HCEC 1CT (cell line): ENCODE measurements around the gene ZDHHC17.
A peak's percentile ranks its signal among the peaks of the same experiment; 100 is the strongest.
"Not testable (repeated sequence)": the region's sequence is repeated elsewhere in the genome, so short reads cannot be mapped to it uniquely, and the experiment has no call there.

Experiments
- DNase-seq: peaks from one replicate; pipeline ENCODE4 v3.0.0-alpha.2; 2017

Gene ZDHHC17

DNA sequence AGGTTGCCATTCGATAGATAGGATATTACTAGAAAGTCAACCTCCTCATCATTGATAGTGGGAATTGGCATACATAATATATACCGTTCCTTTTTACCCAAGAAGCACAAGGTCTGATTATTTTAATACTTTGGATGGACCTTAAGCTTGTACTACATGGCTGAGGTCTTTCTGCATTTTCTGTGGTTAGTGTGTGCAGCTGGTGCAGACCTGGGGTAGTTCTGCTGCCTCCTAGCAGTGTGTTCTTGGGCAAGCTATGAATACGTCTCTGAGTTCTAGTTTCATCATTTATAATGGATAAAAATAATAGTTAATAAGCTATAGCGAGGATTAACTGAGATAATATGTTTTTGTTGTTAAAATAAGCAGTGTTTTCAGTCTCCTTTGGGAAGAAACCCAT is 2.2 kb downstream of the ZDHHC17 start:
- no peak for DNase-seq

GRCh38 chr12:76768576-76768975 is 4.7 kb downstream of the ZDHHC17 start:
- DNase-seq, result no peak

DNA sequence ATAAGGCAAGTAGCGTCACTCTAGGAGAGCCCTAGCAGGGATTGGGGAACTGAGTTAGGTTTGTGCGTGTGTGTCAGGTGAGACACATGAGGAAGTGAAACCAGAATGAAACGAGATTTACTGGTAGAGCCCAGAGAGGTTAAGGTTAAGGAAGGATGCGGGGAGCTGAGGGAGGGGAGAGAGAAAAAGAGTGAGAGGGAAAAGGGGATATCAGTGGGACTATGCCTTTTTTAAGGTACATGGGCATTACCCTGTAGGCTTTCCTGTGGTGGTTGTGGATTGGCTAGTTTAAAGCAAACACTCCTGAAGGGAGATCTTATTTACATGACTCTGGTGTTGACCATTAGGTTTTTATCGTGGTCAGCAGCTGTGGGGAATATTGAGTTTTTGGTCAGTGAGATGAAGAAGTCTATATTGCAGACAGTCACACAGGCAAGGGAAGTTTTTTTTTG is 13.9 kb downstream of the ZDHHC17 start:
- DNase-seq, result no peak

DNA sequence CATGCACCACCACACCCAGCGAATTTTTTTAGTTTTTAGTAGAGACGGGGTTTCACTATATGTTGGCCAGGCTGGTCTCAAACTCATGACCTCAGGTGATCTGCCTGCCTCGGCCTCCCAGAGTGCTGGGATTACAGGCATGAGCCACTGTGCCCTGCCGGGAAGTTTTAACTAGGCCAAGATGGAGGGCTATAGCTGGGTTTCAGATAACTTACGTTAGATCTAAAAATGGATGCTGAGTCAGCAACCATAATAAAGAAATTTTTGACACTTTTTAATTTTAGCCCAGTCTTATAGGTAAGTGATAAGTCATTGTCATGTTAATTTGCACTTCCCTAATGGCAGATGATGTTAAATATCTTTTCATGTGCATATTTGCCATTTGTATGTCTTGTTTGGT is 14.4 kb downstream of the ZDHHC17 start:
- no peak for DNase-seq

- DNase-seq, result not testable (repeated sequence)
Observed at GRCh38 chr12:76779310-76779709, 15.4 kb downstream of the ZDHHC17 start.

DNA sequence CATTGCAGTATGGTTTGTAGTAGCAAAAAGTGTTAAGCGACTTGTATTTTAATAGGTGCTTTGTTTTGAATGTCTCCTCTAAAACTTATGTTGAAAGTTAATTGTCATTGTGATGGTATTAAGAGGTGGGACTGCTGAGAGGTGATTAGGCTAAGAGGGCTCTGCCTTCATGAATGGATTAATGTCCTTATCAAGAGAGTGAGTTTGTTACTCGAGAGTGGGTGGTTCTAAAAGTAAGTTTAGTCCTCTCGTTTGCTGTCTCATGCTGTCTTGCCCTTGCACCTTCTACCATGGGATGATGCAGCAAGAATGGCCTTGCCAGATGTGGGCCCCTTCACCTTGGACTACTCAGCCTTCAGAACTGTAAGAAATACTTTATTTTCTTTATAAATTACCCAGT is 17.4 kb downstream of the ZDHHC17 start:
- DNase-seq, result no peak

- DNase-seq, result no peak
Observed at GRCh38 chr12:76782526-76782925, 18.6 kb downstream of the ZDHHC17 start.

DNA sequence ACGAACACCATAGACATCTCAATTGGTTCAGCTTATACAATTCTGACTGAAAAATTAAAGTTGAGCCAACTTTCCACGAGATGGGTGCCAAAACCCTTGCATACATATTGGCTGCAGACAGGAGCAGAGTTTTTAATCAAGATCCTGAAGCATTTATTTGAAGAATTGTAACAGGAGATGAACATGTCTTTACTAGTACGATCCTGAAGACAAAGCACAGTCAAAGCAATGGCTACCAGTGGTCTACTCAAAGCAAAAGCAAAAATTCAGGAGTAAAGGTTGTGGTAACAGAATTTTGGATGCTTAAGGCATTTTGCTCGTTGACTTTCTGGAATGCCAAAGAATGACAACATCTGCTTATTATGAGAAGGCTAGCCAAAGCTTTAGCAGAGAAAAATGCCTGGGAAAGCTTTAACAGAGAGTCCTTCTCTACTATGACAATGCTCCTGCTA is 20.7 kb downstream of the ZDHHC17 start:
- DNase-seq, result no peak

- DNase-seq, result no peak
Observed at GRCh38 chr12:76785407-76785806, 21.5 kb downstream of the ZDHHC17 start.

DNA sequence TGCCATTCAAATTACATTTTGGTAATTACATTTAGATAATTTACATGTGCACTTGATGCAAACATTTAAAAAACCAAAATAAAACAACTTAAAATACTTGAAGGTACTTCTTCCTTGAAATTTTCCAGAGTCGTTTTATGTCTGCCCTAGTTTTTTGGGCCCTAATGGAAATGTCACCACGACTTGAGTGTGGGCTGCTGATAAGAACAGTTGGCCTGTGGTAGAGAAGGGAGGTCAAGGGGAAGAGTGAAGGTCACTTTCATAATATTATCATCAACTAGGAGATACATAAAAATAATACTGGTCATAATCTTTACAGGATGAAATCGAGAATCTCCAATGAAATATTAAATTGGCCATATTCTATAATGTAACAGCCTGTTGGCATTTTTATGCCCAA is 23.1 kb downstream of the ZDHHC17 start:
- no peak for DNase-seq

DNA sequence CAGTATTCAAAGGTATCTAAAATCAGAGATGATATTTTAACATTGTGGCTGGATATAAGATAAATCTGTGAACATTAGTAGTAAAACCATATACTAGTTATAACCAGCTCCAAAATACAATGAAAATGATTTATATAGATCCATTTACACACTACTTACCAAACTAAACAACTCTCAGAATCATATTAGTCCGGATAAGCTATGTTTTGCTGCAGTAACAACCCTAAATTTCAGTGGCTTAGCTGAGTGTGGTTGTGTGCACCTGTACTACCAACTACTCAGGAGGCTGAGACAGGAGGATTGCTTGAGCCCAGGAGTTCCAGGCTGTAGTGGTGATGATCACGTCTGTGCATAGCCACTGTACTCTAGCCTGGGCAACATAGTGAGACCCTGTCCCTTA is 23.8 kb downstream of the ZDHHC17 start:
- no peak for DNase-seq

GRCh38 chr12:76789335-76790050 is 25.6 kb downstream of the ZDHHC17 start:
- DNase-seq, result no peak

- DNase-seq, result peak; percentile 30
Observed at GRCh38 chr12:76790564-76791552, 26.9 kb downstream of the ZDHHC17 start.

- DNase-seq, result no peak
Observed at GRCh38 chr12:76792828-76793227, 28.9 kb downstream of the ZDHHC17 start.

DNA sequence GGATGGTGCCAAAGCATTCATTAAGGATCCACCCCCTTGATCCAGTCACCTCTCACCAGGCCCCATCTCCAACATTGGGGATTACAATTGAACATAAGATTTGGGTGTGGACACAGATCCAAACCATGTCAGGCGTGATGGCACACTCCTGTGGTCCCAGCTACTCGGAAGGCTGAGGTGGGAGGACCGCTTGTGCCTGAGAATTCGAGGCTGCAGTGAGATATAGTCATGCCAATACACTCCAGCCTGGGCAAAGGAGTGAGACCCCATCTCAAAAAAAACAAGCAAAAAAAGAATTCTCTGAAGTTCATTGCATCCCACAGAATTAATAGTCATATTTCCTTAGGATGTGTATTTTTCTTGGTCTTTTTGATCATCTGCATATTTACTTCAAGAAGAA is 34.9 kb downstream of the ZDHHC17 start:
- DNase-seq, result no peak

DNA sequence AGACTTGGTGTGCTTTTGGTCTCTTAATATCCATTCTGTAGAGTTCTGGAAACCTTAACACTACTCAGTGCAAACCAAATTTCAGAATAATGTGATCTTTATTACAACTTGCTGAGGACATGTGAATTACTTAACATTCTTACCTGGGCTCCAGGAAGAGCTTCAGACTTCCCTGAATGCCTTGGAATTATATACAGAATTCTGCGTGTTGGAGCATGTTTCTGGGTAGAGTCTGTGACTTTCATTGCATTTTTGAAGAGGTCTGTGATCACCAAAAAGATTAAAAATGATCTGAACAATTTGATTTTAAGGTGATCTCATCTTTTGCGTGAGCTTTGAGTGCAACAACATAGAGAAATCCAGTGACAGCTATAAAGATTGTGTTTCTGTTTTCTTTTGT is 35.4 kb downstream of the ZDHHC17 start:
- no peak for DNase-seq

- DNase-seq, result no peak
Observed at GRCh38 chr12:76802060-76802459, 38.1 kb downstream of the ZDHHC17 start.

DNA sequence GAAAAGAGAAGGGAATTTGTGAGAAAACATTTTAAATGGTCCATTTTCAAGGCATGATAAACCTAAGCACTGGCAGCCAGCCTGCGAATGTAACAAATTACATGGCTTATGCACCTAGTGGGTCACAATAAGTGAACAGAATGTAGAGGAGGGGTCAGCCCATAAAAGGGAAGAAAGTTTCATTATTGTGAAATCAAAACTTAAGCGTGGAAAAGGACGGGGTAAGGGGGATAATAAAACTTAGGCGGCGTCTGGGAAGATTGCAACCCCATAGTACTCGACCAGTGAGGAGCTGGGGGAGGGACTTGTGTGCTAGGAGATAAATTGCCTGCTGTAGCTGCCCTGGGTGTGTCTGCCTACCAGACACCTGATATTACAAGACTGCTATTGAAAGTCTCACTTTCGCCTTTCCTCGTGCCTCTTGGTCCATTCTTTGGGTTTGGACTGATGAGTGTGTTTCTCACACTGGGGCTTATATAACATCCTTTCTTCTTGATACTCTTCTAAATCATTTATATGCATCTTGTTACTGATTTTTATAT is 40.6 kb downstream of the ZDHHC17 start:
- no peak for DNase-seq

DNA sequence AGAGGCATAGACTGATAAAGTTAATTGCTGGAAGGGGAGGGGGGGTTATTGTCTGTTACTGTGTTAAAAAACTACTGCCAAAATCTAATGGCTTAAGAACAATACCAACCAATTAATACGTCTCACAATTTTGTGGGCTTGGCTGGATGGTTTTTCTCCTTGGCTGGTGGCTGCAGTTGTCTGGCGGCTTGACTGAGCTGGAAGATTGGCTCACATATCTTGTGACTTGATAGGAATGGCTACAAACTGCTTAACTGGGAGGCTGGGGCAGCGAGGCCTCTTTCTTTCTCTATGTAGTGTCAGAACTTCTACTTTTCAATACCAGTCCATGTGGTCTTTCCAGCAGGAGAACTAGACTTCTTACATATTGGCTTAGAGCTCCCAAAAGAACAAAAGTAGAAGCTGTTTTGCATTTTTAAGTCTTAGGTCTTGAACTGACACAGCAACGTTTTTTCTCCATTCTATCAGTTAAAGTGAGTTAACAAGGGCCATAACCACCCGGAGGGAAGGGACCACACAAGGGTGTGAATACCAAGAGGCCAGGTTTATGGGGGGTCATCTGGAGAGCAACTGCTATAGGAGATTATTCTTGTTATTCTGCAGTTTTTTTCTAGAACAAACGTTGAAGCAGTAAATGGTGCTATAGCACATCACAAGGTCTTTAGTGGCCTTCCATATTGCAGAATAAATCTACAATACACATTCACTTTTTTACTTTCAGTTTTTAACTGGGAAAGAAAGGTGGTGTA is 46.9 kb downstream of the ZDHHC17 start:
- no peak for DNase-seq

- DNase-seq, result no peak
Observed at GRCh38 chr12:76811976-76812375, 48.1 kb downstream of the ZDHHC17 start.

GRCh38 chr12:76813265-76813664 is 49.4 kb downstream of the ZDHHC17 start:
- DNase-seq, result no peak

DNA sequence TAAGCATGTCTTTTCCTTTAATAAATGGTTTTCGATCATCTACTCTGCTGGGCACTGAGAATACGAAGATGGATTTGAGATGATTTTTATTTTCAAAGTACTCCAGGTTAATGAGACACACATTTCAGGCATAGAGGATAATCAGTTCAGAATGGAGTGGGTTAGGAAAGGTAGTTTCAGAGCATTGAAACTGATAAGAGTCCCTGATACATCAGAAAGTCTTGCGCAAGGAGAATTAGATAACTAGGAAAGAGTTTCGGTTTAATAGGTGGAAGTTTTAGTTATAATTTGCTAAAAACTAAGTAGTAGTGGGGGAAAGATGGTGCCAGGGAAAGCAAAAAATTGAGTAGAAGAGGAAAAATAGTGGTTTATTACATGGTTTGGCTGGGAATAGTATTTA is 50.1 kb downstream of the ZDHHC17 start:
- DNase-seq, result no peak
